Tibial nerve (tissue), 3 donors: Measurements from ENCODE around the gene DYNLL1.

Experiments
- POLR2A ChIP-seq, 2 donors: fragments of 450-650 bp; IDR thresholded peaks; one replicate each; pipeline ENCODE4 v1.6.1; 2017; ENCODE audit warnings: antibody characterized with exemption in 2 of 2, mild to moderate bottlenecking in 2 of 2, moderate library complexity in 2 of 2
- TF ChIP-seq, protein P1 (sequence below), 5 experiments: fragments of 200-600 bp in 3 of 5; fragments of 450-650 bp in 2 of 5; sonication (generic) in 3 of 5; IDR thresholded peaks; one replicate each; pipeline ENCODE4 v1.5.1; 2016 to 2019; ENCODE audit warnings: antibody characterized with exemption in 5 of 5, mild to moderate bottlenecking in 3 of 5, moderate library complexity in 2 of 5

DNA sequence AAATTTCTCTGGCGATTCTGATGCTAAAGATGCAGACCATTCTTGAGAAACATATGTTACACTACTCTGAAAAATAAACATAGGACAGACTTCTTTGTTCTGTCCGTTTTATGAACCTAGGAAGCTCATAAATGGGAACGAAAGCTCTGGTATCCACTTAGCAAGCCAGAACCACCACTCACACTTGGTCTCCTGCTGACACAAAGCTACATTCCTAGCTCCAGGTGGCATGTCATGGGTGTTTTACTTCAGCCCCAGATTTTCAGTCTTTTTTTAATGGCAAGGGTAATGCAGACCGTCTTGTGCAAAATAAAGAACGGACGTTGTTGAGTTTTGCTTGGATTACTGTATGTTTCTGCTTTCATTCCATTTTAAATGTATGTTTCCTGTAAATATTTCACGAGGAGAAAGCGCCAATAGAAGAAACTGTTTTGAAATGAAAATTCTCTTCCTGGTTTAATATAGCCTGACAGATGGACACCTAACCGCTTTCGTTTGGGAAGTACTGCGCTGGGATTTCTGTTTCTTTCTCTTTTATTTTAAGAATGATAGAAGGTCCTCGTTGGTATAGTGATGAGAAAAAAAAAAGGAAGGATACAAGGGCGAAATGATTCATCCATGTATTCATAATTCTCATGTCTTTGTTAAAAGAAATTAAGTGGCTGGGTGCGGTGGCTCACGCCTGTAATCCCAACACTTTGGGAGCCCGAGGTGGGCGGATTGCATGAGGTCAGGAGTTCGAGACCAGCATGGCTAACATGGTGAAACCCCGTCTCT is 33.9 kb downstream of the DYNLL1 start:
- TF ChIP-seq POLR2A (IDR thresholded peaks at IDR 0.05): no peak
- TF ChIP-seq, protein P1, sequence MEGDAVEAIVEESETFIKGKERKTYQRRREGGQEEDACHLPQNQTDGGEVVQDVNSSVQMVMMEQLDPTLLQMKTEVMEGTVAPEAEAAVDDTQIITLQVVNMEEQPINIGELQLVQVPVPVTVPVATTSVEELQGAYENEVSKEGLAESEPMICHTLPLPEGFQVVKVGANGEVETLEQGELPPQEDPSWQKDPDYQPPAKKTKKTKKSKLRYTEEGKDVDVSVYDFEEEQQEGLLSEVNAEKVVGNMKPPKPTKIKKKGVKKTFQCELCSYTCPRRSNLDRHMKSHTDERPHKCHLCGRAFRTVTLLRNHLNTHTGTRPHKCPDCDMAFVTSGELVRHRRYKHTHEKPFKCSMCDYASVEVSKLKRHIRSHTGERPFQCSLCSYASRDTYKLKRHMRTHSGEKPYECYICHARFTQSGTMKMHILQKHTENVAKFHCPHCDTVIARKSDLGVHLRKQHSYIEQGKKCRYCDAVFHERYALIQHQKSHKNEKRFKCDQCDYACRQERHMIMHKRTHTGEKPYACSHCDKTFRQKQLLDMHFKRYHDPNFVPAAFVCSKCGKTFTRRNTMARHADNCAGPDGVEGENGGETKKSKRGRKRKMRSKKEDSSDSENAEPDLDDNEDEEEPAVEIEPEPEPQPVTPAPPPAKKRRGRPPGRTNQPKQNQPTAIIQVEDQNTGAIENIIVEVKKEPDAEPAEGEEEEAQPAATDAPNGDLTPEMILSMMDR (IDR thresholded peaks at IDR 0.05): no peak
